IMR-90 (cell line): ENCODE results near the gene TOR1A. TPM values are rescaled to one million over a fixed set of nuclear protein-coding genes. Genes with fewer than 3 reads are reported as not detected.

Source experiments
- ATAC-seq: fragments of 200-7000 bp; cut with Tn5 transposase; 2 replicates; pipeline ENCODE4 v1.9.1; 2020; ENCODE audit warnings: low read depth, mild to moderate bottlenecking, moderate library complexity
- BruUV-seq: library from RNA; stranded (reverse); fragments of 400-500 nt; replicated peaks from 2 replicates; lab custom pipeline; 2021; lab: Mats Ljungman, UMichigan
- CTCF ChIA-PET: fragments of 300-600 bp; formaldehyde crosslinking; extraction: SDS; loops from one replicate; lab custom pipeline; 2021; ENCODE audit warnings: antibody characterized with exemption; lab: Yijun Ruan, JAX
- POLR2A ChIA-PET: fragments of 300-600 bp; sonication (Branson Sonifier 250); formaldehyde crosslinking; loops from one replicate; lab custom pipeline; 2022; ENCODE audit warnings: antibody characterized with exemption; ENCODE audit not compliant: unreplicated experiment; lab: Charles Lee
- DNase-seq: peaks from one replicate; pipeline ENCODE4 v3.0.0; 2013
- H2AFZ ChIP-seq: replicated peaks from 2 replicates; pipeline ENCODE3; 2013; ENCODE audit warnings: low read length, mild to moderate bottlenecking; ENCODE audit not compliant: poor library complexity
- H2AK5ac ChIP-seq: 2 replicates; pipeline ENCODE4 v1.6.1; 2013; ENCODE audit warnings: low read depth, low read length, inconsistent platforms
- H2AK9ac ChIP-seq: replicated peaks from 2 replicates; pipeline ENCODE3; 2013; ENCODE audit warnings: mild to moderate bottlenecking, low read depth, low read length, moderate library complexity; ENCODE audit not compliant: poor library complexity
- H2BK120ac ChIP-seq: 2 replicates; pipeline ENCODE4 v1.6.1; 2013; ENCODE audit warnings: low read depth, low read length, inconsistent platforms
- H2BK15ac ChIP-seq: 3 replicates; pipeline ENCODE4 v1.6.1; 2013; ENCODE audit warnings: low read depth, low read length, inconsistent platforms
- H2BK20ac ChIP-seq: 2 replicates; pipeline ENCODE4 v1.6.1; 2013; ENCODE audit warnings: low read depth, mild to moderate bottlenecking, inconsistent platforms, low read length, moderate library complexity
- H2BK5ac ChIP-seq: 2 replicates; pipeline ENCODE4 v1.6.1; 2013; ENCODE audit warnings: mild to moderate bottlenecking, low read depth, low read length, inconsistent platforms; ENCODE audit not compliant: poor library complexity, severe bottlenecking
- H3K14ac ChIP-seq: replicated peaks from 2 replicates; pipeline ENCODE4 v1.6.1; 2013; ENCODE audit warnings: low read depth, low read length, inconsistent platforms
- H3K18ac ChIP-seq: 2 replicates; pipeline ENCODE4 v1.6.1; 2013; ENCODE audit warnings: low read depth, low read length, control low read depth
- H3K23ac ChIP-seq: 2 replicates; pipeline ENCODE4 v1.6.1; 2013; ENCODE audit warnings: low read depth, low read length, inconsistent platforms
- H3K27ac ChIP-seq: 2 replicates; pipeline ENCODE4 v1.5.1; 2013; ENCODE audit warnings: mild to moderate bottlenecking, control low read depth, low read length; ENCODE audit not compliant: insufficient read depth
- H3K27me3 ChIP-seq: 2 replicates; pipeline ENCODE4 v1.6.1; 2013; ENCODE audit warnings: low read length; ENCODE audit not compliant: control insufficient read depth, insufficient read depth
- H3K36me3 ChIP-seq: 2 replicates; pipeline ENCODE4 v1.6.1; 2013; ENCODE audit warnings: low read length, mixed read lengths; ENCODE audit not compliant: control insufficient read depth, insufficient read depth
- H3K4ac ChIP-seq: 2 replicates; pipeline ENCODE4 v1.6.1; 2013; ENCODE audit warnings: low read depth, low read length, inconsistent platforms
- H3K4me1 ChIP-seq: 2 replicates; pipeline ENCODE4 v1.6.1; 2013; ENCODE audit warnings: low read length, mixed read lengths; ENCODE audit not compliant: control insufficient read depth, insufficient read depth
- H3K4me2 ChIP-seq: 2 replicates; pipeline ENCODE4 v1.6.1; 2013; ENCODE audit warnings: low read depth, mild to moderate bottlenecking, control low read depth, low read length, moderate library complexity
- H3K4me3 ChIP-seq: 2 replicates; pipeline ENCODE4 v1.5.1; 2013; ENCODE audit warnings: low read depth, mild to moderate bottlenecking, control low read depth, low read length, moderate library complexity; ENCODE audit not compliant: insufficient read depth
- H3K56ac ChIP-seq: 2 replicates; pipeline ENCODE4 v1.6.1; 2013; ENCODE audit warnings: low read length, inconsistent platforms; ENCODE audit not compliant: insufficient read depth; ENCODE audit errors: extremely low read depth
- H3K79me1 ChIP-seq, 2 experiments: 2 replicates each; pipeline ENCODE4 v1.6.1; 2013; ENCODE audit warnings: low read length in 2 of 2, inconsistent platforms in 1 of 2, low read depth in 1 of 2
- H3K9ac ChIP-seq: 2 replicates; pipeline ENCODE4 v1.6.1; 2013; ENCODE audit warnings: low read depth, low read length, control low read depth
- H3K9me1 ChIP-seq: 2 replicates; pipeline ENCODE4 v1.6.1; 2013; ENCODE audit warnings: low read length, inconsistent platforms; ENCODE audit not compliant: insufficient read depth
- H3K9me3 ChIP-seq: 2 replicates; pipeline ENCODE4 v1.6.1; 2013; ENCODE audit warnings: low read length; ENCODE audit not compliant: control insufficient read depth, insufficient read depth
- H4K20me1 ChIP-seq: 2 replicates; pipeline ENCODE4 v1.6.1; 2013; ENCODE audit warnings: low read length, inconsistent platforms; ENCODE audit not compliant: insufficient read depth
- H4K5ac ChIP-seq: 2 replicates; pipeline ENCODE4 v1.6.1; 2013; ENCODE audit warnings: mild to moderate bottlenecking, low read depth, low read length, control low read depth
- H4K8ac ChIP-seq, 2 experiments: 2 replicates each; pipeline ENCODE4 v1.6.1; 2013; ENCODE audit warnings: low read depth in 2 of 2, low read length in 2 of 2, control low read depth in 1 of 2, inconsistent platforms in 1 of 2
- H4K91ac ChIP-seq: 2 replicates; pipeline ENCODE4 v1.6.1; 2013; ENCODE audit warnings: low read depth, low read length, inconsistent platforms; ENCODE audit not compliant: insufficient read depth
- BHLHE40 ChIP-seq: fragments of 150-350 bp; IDR thresholded peaks from 2 replicates; pipeline ENCODE4 v1.6.1; 2016; ENCODE audit warnings: mild to moderate bottlenecking, low read depth, low read length
- CEBPB ChIP-seq: IDR thresholded peaks from 2 replicates; pipeline ENCODE4 v1.6.1; 2012; ENCODE audit warnings: low read depth, low read length, improper control_type of control experiment
- CHD1 ChIP-seq: IDR thresholded peaks from 2 replicates; pipeline ENCODE4 v1.6.1; 2012; ENCODE audit warnings: low read depth, low read length, improper control_type of control experiment
- MAZ ChIP-seq: IDR thresholded peaks from 2 replicates; pipeline ENCODE4 v1.6.1; 2012; ENCODE audit warnings: low read depth, mild to moderate bottlenecking, low read length, improper control_type of control experiment, moderate library complexity, borderline replicate concordance
- NFE2L2 ChIP-seq: fragments of 150-350 bp; IDR thresholded peaks from 2 replicates; pipeline ENCODE4 v1.6.1; 2016; ENCODE audit warnings: low read depth, mild to moderate bottlenecking, low read length
- RAD21 ChIP-seq: IDR thresholded peaks from 2 replicates; pipeline ENCODE4 v1.6.1; 2012; ENCODE audit warnings: low read length, improper control_type of control experiment
- RCOR1 ChIP-seq: IDR thresholded peaks from 2 replicates; pipeline ENCODE4 v1.6.1; 2012; ENCODE audit warnings: mild to moderate bottlenecking, low read length, improper control_type of control experiment; ENCODE audit not compliant: insufficient replicate concordance
- SMC3 ChIP-seq: fragments of 150-350 bp; IDR thresholded peaks from 2 replicates; pipeline ENCODE4 v1.6.1; 2016; ENCODE audit warnings: low read depth, mild to moderate bottlenecking, antibody characterized with exemption, low read length, moderate library complexity
- WGBS, 2 experiments: methylation state at CpG; one replicate each; pipeline versions ENCODE4 v1.1.5 to v1.1.7; 2013; ENCODE audit warnings: missing lambda C conversion rate in 2 of 2; ENCODE audit not compliant: insufficient read length in 1 of 2; ENCODE audit errors: extremely low coverage in 2 of 2; 5-methylcytosine and 5-hydroxymethylcytosine counted together
- dilution Hi-C: fragments of 300-500 bp; cut with HindIII; formaldehyde crosslinking; loops from one replicate; pipeline ENCODE4 v1.14.3; 2018; ENCODE audit warnings: low sequenced_read_pairs; ENCODE audit not compliant: unreplicated experiment
- in situ Hi-C: fragments of 300-500 bp; cut with MboI; formaldehyde crosslinking; loops from 3 replicates; pipeline ENCODE4 v1.14.3; 2019; ENCODE audit warnings: low sequenced_read_pairs, inconsistent platforms, mixed read lengths
- intact Hi-C: fragments of 100-400 bp; cut with micrococcal nuclease; formaldehyde crosslinking; loops from 2 replicates; pipeline ENCODE4 v1.10.0; 2022
- polyA plus RNA-seq, 3 experiments: library from polyadenylated mRNA; depleted of rRNA; stranded (reverse); fragments of >200 nt; gene quantifications; 2 replicates each; pipeline ENCODE4 v1.2.3, GENCODE V29; 2012; ENCODE audit warnings: low replicate concordance in 1 of 3
- total RNA-seq: library from RNA; depleted of rRNA; stranded (reverse); fragments of >200 nt; gene quantifications from 2 replicates; pipeline ENCODE4 v1.2.3, GENCODE V29; 2012
- TF ChIP-seq, protein P1 (sequence below): fragments of 150-350 bp; IDR thresholded peaks from 2 replicates; pipeline ENCODE4 v1.6.1; 2017; ENCODE audit warnings: mild to moderate bottlenecking, antibody characterized with exemption, low read length, low read depth

TOR1A gene
- total and polyA plus RNA-seq, 2 of the 4 experiments (the other 2 are of a cell fraction) = 27.1 to 74.2 TPM

GRCh38 chr9:129826759-129827158 lies 2.8 kb upstream of the TOR1A start:
- Histone ChIP-seq H3K4me1 (peaks cover 2% of the 10 kb centered on the region; the same call in 1 of the 2 replicates), H3K4ac (no peak overlapping the region), H2AK5ac (no peak overlapping the region), H2BK5ac (no peak overlapping the region), H3K9me1 (peaks cover 6% of the 10 kb centered on the region; the same call in 1 of the 2 replicates), H4K5ac (no peak overlapping the region), H3K9me3 (no peaks in the 10 kb centered on the region), H3K23ac (no peak overlapping the region), H3K27ac (no peak overlapping the region), H3K14ac (no peak overlapping the region), H3K18ac (no peak overlapping the region), H2BK120ac (no peak overlapping the region), H4K20me1 (peaks cover 11% of the 10 kb centered on the region; the same call in 1 of the 2 replicates), H3K4me3 (no peak overlapping the region), H3K36me3 (peaks cover 36% of the 10 kb centered on the region), H2AK9ac (no peak overlapping the region), H4K8ac (no peak overlapping the region), H3K4me2 (no peak overlapping the region), H2BK15ac (no peak overlapping the region), H3K9ac (no peak overlapping the region), H3K27me3 (no peaks in the 10 kb centered on the region), H3K79me1 (peaks cover 10 to 15% of the 10 kb centered on the region in 2 experiments), H2AFZ (no peak overlapping the region), H2BK20ac (no peak overlapping the region), H3K56ac (no peak overlapping the region), H4K91ac (no peak overlapping the region)
- intact Hi-C loops (no loop called here), dilution Hi-C loops (no loop called here), in situ Hi-C loops (no loop called here)
- TF ChIP-seq CHD1 (no peak), CEBPB (no peak), RAD21 (no peak), RCOR1 (no peak), SMC3 (no peak), BHLHE40 (no peak), MAZ (no peak), NFE2L2 (no peak)
- TF ChIP-seq, protein P1, sequence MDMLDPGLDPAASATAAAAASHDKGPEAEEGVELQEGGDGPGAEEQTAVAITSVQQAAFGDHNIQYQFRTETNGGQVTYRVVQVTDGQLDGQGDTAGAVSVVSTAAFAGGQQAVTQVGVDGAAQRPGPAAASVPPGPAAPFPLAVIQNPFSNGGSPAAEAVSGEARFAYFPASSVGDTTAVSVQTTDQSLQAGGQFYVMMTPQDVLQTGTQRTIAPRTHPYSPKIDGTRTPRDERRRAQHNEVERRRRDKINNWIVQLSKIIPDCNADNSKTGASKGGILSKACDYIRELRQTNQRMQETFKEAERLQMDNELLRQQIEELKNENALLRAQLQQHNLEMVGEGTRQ = no peak
- ATAC-seq = no peak
- WGBS, 2 experiments = no CpG with 5 or more reads among the region's 1 CpG
- DNase-seq = no peak
- POLR2A ChIA-PET = no interaction called here
- no TSS peak for BruUV-seq
- CTCF ChIA-PET = no interaction called here
